ENCODE results near the gene SLC24A3.

Gene SLC24A3

GRCh38 chr20:19348582-19348981 lies 136.1 kb downstream of the SLC24A3 start:
- in situ Hi-C loops (cut with HindIII; ENCODE audit: low sequenced_read_pairs), result no loop called here
- DNase-seq (ENCODE audit: low read depth), result no peak
- TF ChIP-seq CTCF (IDR thresholded peaks at IDR 0.05; ENCODE audit: low read depth, low read length, missing control alignments), result no peak

GRCh38 chr20:19349879-19350278 lies 137.4 kb downstream of the SLC24A3 start:
- TF ChIP-seq CTCF (IDR thresholded peaks at IDR 0.05; ENCODE audit: low read depth, low read length, missing control alignments), result no peak
- in situ Hi-C loops (cut with HindIII; ENCODE audit: low sequenced_read_pairs), result no loop called here
- no peak overlapping the region for H3K4me3 ChIP-seq (ENCODE audit: low read depth, low read length)

More at GRCh38 chr20:19348582-19348981, 136.1 kb downstream of the SLC24A3 start:
- H3K4me3 ChIP-seq (ENCODE audit: low read depth, low read length), result no peak overlapping the region

GRCh38 chr20:19351542-19351941 lies 139.1 kb downstream of the SLC24A3 start:
- in situ Hi-C loops (cut with HindIII; ENCODE audit: low sequenced_read_pairs), result no loop called here
- no peak for DNase-seq (ENCODE audit: low read depth)
- H3K4me3 ChIP-seq (ENCODE audit: low read depth, low read length), result no peak overlapping the region
- TF ChIP-seq CTCF (IDR thresholded peaks at IDR 0.05; ENCODE audit: low read depth, low read length, missing control alignments), result no peak

More at GRCh38 chr20:19349879-19350278, 137.4 kb downstream of the SLC24A3 start:
- no peak for DNase-seq (ENCODE audit: low read depth)

GRCh38 chr20:19354950-19355349 lies 142.5 kb downstream of the SLC24A3 start:
- no peak overlapping the region for H3K4me3 ChIP-seq (ENCODE audit: low read depth, low read length)
- no peak for TF ChIP-seq CTCF (IDR thresholded peaks at IDR 0.05; ENCODE audit: low read depth, low read length, missing control alignments)
- in situ Hi-C loops (cut with HindIII; ENCODE audit: low sequenced_read_pairs), result no loop called here
- no peak for DNase-seq (ENCODE audit: low read depth)

GRCh38 chr20:19361790-19362189 lies 149.3 kb downstream of the SLC24A3 start:
- no peak for DNase-seq (ENCODE audit: low read depth)
- H3K4me3 ChIP-seq (ENCODE audit: low read depth, low read length), result no peak overlapping the region
- in situ Hi-C loops (cut with HindIII; ENCODE audit: low sequenced_read_pairs), result no loop called here
- TF ChIP-seq CTCF (IDR thresholded peaks at IDR 0.05; ENCODE audit: low read depth, low read length, missing control alignments), result no peak

- in situ Hi-C loops (cut with HindIII; ENCODE audit: low sequenced_read_pairs), result no loop called here
- TF ChIP-seq CTCF (IDR thresholded peaks at IDR 0.05; ENCODE audit: low read depth, low read length, missing control alignments), result no peak
- DNase-seq (ENCODE audit: low read depth), result no peak
- no peak overlapping the region for H3K4me3 ChIP-seq (ENCODE audit: low read depth, low read length)
Observed at GRCh38 chr20:19363476-19363875, 151.0 kb downstream of the SLC24A3 start.

- in situ Hi-C loops (cut with HindIII; ENCODE audit: low sequenced_read_pairs), result no loop called here
- H3K4me3 ChIP-seq (ENCODE audit: low read depth, low read length), result no peak overlapping the region
- no peak for TF ChIP-seq CTCF (IDR thresholded peaks at IDR 0.05; ENCODE audit: low read depth, low read length, missing control alignments)
- DNase-seq (ENCODE audit: low read depth), result no peak
Observed at GRCh38 chr20:19367591-19367990, 155.1 kb downstream of the SLC24A3 start.
